Measurements from ENCODE around the gene SPDYE4.
"Not testable (repeated sequence)": the region's sequence is repeated elsewhere in the genome, so short reads cannot be mapped to it uniquely, and the experiment has no call there.

Gene SPDYE4
- total RNA-seq: 0 to 0.06 (median 0) reads per million in 9 experiments

DNA sequence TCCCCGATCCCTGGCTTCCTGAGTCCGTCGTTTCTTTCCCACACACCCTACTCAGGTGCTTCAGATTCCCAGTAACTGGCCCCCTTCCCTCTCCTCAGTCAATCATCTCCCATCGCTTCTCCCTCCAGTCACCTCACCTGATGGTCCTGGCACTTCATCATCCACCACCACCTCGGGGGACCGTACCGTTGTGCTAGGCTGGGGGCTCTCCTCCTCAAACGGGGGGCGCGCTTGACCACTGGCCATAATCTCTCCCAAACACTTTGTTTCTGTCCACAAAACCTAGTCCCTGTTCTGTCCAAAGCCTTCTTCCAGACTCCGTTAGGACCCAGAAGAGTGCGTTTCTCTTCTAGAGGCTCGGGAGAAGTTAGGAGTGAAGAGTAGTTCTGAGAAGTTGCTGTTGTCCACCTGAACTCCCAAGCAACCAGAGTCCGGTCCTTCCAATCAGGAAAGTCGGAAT, at the start of gene SPDYE4:
TSS of gene SPDYE4 (minus strand) at position 410 of the 460 bp plus-strand sequence. CDS start at position 246, 164 bp downstream.
- H3K4me1 Mint-ChIP-seq (ENCODE audit: low read depth in 2 of 2): no peaks in the 10 kb centered on the region
- ATAC-seq (replicated peaks) (no peak), DNase-seq (no peak)
- no peak within 1 kb of the TSS for H3K27ac Mint-ChIP-seq
- H3K36me3 Mint-ChIP-seq (ENCODE audit: insufficient read depth): no peaks in the 10 kb centered on the region
- no peak within 1 kb of the TSS for H3K4me3 Mint-ChIP-seq
- H3K9me3 Mint-ChIP-seq: peaks cover 0 to 2% of the 10 kb centered on the region in 2 donors
- H3K27me3 Mint-ChIP-seq: peaks cover 54 to 68% of the 10 kb centered on the region in 2 donors

DNA sequence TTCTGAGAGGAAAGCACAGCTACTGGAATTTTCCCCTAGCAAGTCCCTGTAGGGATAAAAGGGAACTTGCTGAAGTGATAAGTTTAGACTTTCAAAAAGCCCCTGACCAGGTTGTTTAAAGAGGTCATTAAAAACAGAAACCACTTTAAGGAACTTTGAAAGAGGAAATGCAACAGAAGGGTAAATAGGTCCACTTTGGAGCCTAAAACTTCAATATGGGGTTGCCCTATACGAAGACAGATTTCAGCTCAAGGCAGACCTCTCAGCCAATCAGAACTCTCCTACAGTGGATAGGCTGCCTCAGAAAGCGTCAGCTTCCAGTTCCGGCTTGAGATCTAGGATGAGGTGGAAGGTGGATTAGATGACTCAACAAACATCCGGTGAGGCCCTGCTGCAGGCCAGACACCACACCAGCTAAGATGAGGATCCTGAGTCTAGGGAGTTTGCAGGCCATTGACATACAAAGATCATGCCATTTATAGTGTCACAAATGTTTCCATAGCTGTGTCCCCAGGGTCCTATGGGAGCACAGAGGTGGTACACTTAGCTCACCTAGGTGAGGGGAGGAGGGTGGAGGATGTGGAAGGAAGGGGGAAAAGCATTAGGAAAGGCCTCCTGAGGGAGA, 48.7 kb upstream of the SPDYE4 start:
- Mint-ChIP-seq H3K9me3 (peaks cover 0 to 4% of the 10 kb centered on the region in 2 donors), H3K36me3 (ENCODE audit: insufficient read depth) (no peaks in the 10 kb centered on the region), H3K27ac (peak overlapping the region in 1 of 2 donors; percentile 62), H3K4me1 (ENCODE audit: low read depth in 2 of 2) (peaks cover 0 to 3% of the 10 kb centered on the region in 2 donors), H3K4me3 (no peak overlapping the region), H3K27me3 (peaks cover 9% of the 10 kb centered on the region in 2 donors)
- DNase-seq: no peak
- peak; percentile 65 for ATAC-seq (replicated peaks)

- H3K36me3 Mint-ChIP-seq (ENCODE audit: insufficient read depth): no peaks in the 10 kb centered on the region
- no peaks in the 10 kb centered on the region for H3K9me3 Mint-ChIP-seq
- H3K27me3 Mint-ChIP-seq: peaks cover 3 to 9% of the 10 kb centered on the region in 2 donors
- peaks cover 0 to 3% of the 10 kb centered on the region in 2 donors for H3K4me1 Mint-ChIP-seq (ENCODE audit: low read depth in 2 of 2)
- H3K4me3 Mint-ChIP-seq: no peak overlapping the region
- ATAC-seq (replicated peaks) (no peak), DNase-seq (no peak)
- peak overlapping the region in 1 of 2 donors; percentile 62 for H3K27ac Mint-ChIP-seq
Measured at GRCh38 chr17:8806253-8806925, 48.0 kb upstream of the SPDYE4 start.

DNA sequence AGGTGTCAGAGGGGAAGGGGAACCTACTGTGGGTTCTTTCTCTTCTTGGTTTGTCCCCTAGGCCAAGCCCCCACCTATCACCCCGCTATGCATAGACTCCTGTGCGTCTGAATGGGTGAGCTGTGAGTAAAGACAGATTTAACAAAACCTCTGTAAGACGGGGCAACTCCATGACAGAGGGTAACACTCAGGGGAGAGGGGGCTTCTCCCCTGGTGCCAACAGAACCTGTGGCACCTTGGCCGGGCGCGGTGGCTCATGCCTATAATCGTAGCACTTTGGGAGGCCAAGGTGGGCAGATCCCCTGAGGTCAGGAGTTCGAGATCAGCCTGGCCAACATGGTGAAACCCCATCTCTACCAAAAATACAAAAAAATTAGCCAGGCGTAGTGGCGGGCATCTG, 47.0 kb upstream of the SPDYE4 start:
- H3K4me1 Mint-ChIP-seq (ENCODE audit: low read depth in 2 of 2); H3K36me3 Mint-ChIP-seq (ENCODE audit: insufficient read depth); H3K27ac Mint-ChIP-seq; H3K4me3 Mint-ChIP-seq; ATAC-seq (replicated peaks); DNase-seq; H3K27me3 Mint-ChIP-seq; H3K9me3 Mint-ChIP-seq: not testable (repeated sequence)

DNA sequence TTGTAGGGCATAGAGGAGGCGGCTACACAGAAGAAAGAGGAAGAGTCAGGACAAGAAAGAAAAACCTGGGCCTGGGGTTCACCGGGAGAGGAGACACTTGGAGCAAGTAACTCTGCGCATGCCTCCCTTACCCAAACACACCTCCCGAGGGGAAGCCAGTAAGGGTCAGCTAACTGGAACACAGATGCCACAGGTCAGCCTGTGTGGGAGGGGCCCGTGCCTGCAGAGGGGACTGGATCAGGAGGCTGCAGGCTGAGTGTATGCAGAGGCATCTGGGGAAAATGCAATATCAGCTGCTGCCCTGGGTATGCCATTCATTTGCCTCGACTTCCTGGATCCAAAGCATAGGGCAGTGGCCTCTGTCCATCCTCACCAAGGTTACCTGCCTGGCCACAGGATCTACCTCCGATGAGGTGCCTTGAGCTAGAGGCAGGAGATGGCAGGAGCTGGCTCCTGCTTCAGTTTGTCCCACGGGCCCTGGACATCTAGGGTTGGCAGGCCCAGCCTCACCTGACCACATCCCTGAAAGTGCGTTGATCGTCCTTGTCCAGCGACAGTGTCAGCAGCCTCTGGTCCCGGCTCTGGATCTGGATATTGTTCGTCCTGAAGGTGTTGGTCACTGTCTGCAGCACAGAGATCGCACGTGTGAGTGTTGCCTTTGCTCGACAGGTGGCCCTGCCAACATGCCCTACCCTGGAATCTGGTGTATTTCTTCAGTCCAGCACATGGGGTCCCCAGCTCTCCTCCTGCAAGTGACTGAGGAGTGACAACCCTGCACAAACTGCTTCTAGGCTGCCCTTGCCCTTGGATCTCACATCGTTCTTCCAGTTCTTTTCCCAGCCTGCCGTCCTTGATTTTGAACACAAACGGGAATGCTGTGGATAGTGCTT, 45.4 kb upstream of the SPDYE4 start:
- Mint-ChIP-seq H3K4me1 (ENCODE audit: low read depth in 2 of 2) (peaks cover 0 to 3% of the 10 kb centered on the region in 2 donors), H3K4me3 (no peak overlapping the region), H3K36me3 (ENCODE audit: insufficient read depth) (no peaks in the 10 kb centered on the region), H3K27ac (peak overlapping the region in 1 of 2 donors; percentile 72), H3K27me3 (peaks cover 0 to 9% of the 10 kb centered on the region in 2 donors), H3K9me3 (no peaks in the 10 kb centered on the region)
- ATAC-seq (replicated peaks) (no peak), DNase-seq (no peak)

DNA sequence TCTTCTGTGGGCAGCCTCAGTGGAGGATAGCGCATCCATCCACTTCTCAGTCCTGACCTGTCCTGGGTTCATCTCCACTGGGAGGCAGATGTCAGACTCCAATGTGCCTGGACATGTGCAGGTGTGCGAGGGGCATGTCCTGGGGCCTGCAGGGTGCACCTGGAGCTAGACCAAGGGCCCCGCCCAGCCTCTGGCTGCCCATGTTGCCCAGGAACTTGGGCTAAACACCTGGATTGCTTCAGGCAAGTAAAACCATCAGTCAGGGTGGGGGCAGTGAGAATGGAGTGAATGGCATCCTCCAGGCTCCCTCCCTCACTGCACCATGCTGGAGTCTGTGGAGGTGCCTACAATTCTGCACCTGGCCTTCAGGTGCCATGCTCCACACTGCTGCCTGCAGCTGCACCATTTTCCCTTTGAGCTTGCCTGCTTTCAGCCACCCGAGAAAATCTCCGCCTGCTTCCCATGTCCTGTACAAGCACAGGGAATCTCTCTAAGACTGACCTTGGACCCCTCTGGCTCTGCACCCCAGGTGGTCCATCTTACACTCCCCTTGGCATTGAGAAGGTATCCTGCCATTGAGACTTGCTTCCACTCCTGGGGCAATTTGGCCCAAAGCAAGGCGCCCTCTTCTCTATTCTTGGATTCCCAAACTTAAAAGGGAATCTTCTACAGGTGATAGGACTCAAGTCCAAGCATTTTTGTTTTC, 42.9 kb upstream of the SPDYE4 start:
- no peaks in the 10 kb centered on the region for H3K4me1 Mint-ChIP-seq (ENCODE audit: low read depth in 2 of 2)
- ATAC-seq (replicated peaks): no peak
- no peak overlapping the region for H3K4me3 Mint-ChIP-seq
- no peak for DNase-seq
- H3K27me3 Mint-ChIP-seq: peaks cover 6 to 8% of the 10 kb centered on the region in 2 donors
- H3K36me3 Mint-ChIP-seq (ENCODE audit: insufficient read depth): no peaks in the 10 kb centered on the region
- no peak overlapping the region for H3K27ac Mint-ChIP-seq
- no peaks in the 10 kb centered on the region for H3K9me3 Mint-ChIP-seq

- no peaks in the 10 kb centered on the region for H3K9me3 Mint-ChIP-seq
- H3K4me3 Mint-ChIP-seq: no peak overlapping the region
- peaks cover 6 to 8% of the 10 kb centered on the region in 2 donors for H3K27me3 Mint-ChIP-seq
- H3K36me3 Mint-ChIP-seq (ENCODE audit: insufficient read depth): no peaks in the 10 kb centered on the region
- ATAC-seq (replicated peaks): no peak
- no peak for DNase-seq
- H3K27ac Mint-ChIP-seq: no peak overlapping the region
- no peaks in the 10 kb centered on the region for H3K4me1 Mint-ChIP-seq (ENCODE audit: low read depth in 2 of 2)
Measured at GRCh38 chr17:8800656-8801055, 42.3 kb upstream of the SPDYE4 start.

GRCh38 chr17:8799570-8800212, 41.3 kb upstream of the SPDYE4 start:
- Mint-ChIP-seq H3K27ac (no peak overlapping the region), H3K4me1 (ENCODE audit: low read depth in 2 of 2) (no peaks in the 10 kb centered on the region), H3K4me3 (no peak overlapping the region), H3K27me3 (peaks cover 6 to 8% of the 10 kb centered on the region in 2 donors), H3K9me3 (no peaks in the 10 kb centered on the region), H3K36me3 (ENCODE audit: insufficient read depth) (no peaks in the 10 kb centered on the region)
- ATAC-seq (replicated peaks) (no peak), DNase-seq (no peak)

GRCh38 chr17:8798846-8799569, 40.7 kb upstream of the SPDYE4 start, which contains the start of gene MFSD6L:
Gene MFSD6L, minus strand, starts transcription at chr17:8799365. Its CDS starts 245 bp downstream, at chr17:8799120.
- no peak for DNase-seq
- no peak within 1 kb of the TSS for H3K27ac Mint-ChIP-seq

GRCh38 chr17:8798176-8798845, 40.0 kb upstream of the SPDYE4 start:
- no peak overlapping the region for H3K27ac Mint-ChIP-seq
- no peaks in the 10 kb centered on the region for H3K9me3 Mint-ChIP-seq
- DNase-seq: no peak
- no peak for ATAC-seq (replicated peaks)
- H3K27me3 Mint-ChIP-seq: peaks cover 6 to 8% of the 10 kb centered on the region in 2 donors
- no peaks in the 10 kb centered on the region for H3K36me3 Mint-ChIP-seq (ENCODE audit: insufficient read depth)
- no peak overlapping the region for H3K4me3 Mint-ChIP-seq
- no peaks in the 10 kb centered on the region for H3K4me1 Mint-ChIP-seq (ENCODE audit: low read depth in 2 of 2)

More at GRCh38 chr17:8798846-8799569, 40.7 kb upstream of the SPDYE4 start, which contains the start of gene MFSD6L:
- no peaks in the 10 kb centered on the region for H3K4me1 Mint-ChIP-seq (ENCODE audit: low read depth in 2 of 2)
- no peak within 1 kb of the TSS for H3K4me3 Mint-ChIP-seq
- no peak for ATAC-seq (replicated peaks)
- H3K9me3 Mint-ChIP-seq: no peaks in the 10 kb centered on the region
- peaks cover 6 to 8% of the 10 kb centered on the region in 2 donors for H3K27me3 Mint-ChIP-seq
- H3K36me3 Mint-ChIP-seq (ENCODE audit: insufficient read depth): no peaks in the 10 kb centered on the region

GRCh38 chr17:8797621-8798175, 39.4 kb upstream of the SPDYE4 start:
- Mint-ChIP-seq H3K27ac (no peak overlapping the region), H3K4me3 (no peak overlapping the region), H3K9me3 (no peaks in the 10 kb centered on the region), H3K4me1 (ENCODE audit: low read depth in 2 of 2) (no peaks in the 10 kb centered on the region), H3K27me3 (peaks cover 6 to 8% of the 10 kb centered on the region in 2 donors), H3K36me3 (ENCODE audit: insufficient read depth) (no peaks in the 10 kb centered on the region)
- ATAC-seq (replicated peaks): no peak
- DNase-seq: no peak
